C4-2B (cell line): Measurements from ENCODE around the gene BMF.

Source experiments
- CTCF ChIP-seq: fragments of 450-650 bp; conservative IDR thresholded peaks from 2 replicates; pipeline ENCODE4 v1.5.1; 2017; ENCODE audit warnings: mild to moderate bottlenecking
- ZFX ChIP-seq: fragments of 450-650 bp; IDR thresholded peaks from 2 replicates; pipeline ENCODE4 v1.6.1; 2017

GRCh38 chr15:40102897-40103858, 5.5 kb downstream of the BMF start:
- TF ChIP-seq CTCF (no peak), ZFX (no peak)
